Right lobe of liver (tissue), 6 donors: ENCODE results near the gene TMTC4. TPM values are rescaled to one million over a fixed set of nuclear protein-coding genes. Genes with fewer than 3 reads are reported as not detected.

Experiments used
- ATAC-seq, 4 donors: fragments of 200-7000 bp; cut with Tn5 transposase; one replicate each; pipeline ENCODE4 v1.9.1; 2020; ENCODE audit warnings: mild to moderate bottlenecking in 4 of 4, moderate library complexity in 4 of 4
- DNase-seq, 3 donors: peaks; one replicate each; pipeline ENCODE4 v3.0.0-alpha.2; 2020
- H3K27ac ChIP-seq, 3 donors: fragments of 200-600 bp; one replicate each; pipeline ENCODE4 v1.8.0; 2022
- H3K27me3 ChIP-seq, 2 donors: fragments of 200-600 bp; one replicate each; pipeline ENCODE4 v1.8.0; 2022
- H3K36me3 ChIP-seq, 4 donors: fragments of 200-600 bp; sonication (generic) in 1 of 4; one replicate each; pipeline versions ENCODE4 v1.5.1 to v1.8.0; 2017 to 2022; ENCODE audit warnings: control low read depth in 1 of 4
- H3K4me1 ChIP-seq, 4 donors: fragments of 200-600 bp; sonication (generic) in 1 of 4; one replicate each; pipeline versions ENCODE4 v1.5.1 to v1.8.0; 2017 to 2022; ENCODE audit warnings: control low read depth in 1 of 4
- H3K4me3 ChIP-seq, 3 donors: fragments of 200-600 bp; one replicate each; pipeline ENCODE4 v1.8.0; 2022
- H3K9me3 ChIP-seq, 4 donors: fragments of 200-600 bp; sonication (generic) in 1 of 4; one replicate each; pipeline versions ENCODE4 v1.5.1 to v1.8.0; 2017 to 2022; ENCODE audit warnings: control low read depth in 1 of 4
- POLR2A ChIP-seq: fragments of 450-650 bp; IDR thresholded peaks from one replicate; pipeline ENCODE4 v1.6.1; 2017; ENCODE audit warnings: antibody characterized with exemption, mild to moderate bottlenecking
- WGBS: methylation state at CpG from one replicate; pipeline ENCODE4 v1.1.6; 2018; ENCODE audit warnings: low coverage, low lambda C conversion rate; ENCODE audit not compliant: insufficient coverage; ENCODE audit errors: missing lambda C conversion rate; 5-methylcytosine and 5-hydroxymethylcytosine counted together
- intact Hi-C, 2 donors: fragments of 100-400 bp; cut with DNase I; formaldehyde crosslinking; loops; one replicate each; pipeline versions ENCODE4 v1.11.2 to v1.14.1; 2022
- total RNA-seq, 6 experiments: library from RNA; depleted of rRNA in 2 of 6; stranded (reverse); fragments of >200 nt in 2 of 6; fragmentation: NEBNext Ultra II Directional in 3 of 6; extraction: Animal tissue kit (Norgen Biotek cat#: 25700) in 3 of 6; gene quantifications; one replicate each; pipeline versions ENCODE4 v1.1.0 to v1.2.4, GENCODE V29; 2016 to 2023
- TF ChIP-seq, protein P1 (sequence below), 4 donors: fragments of 200-600 bp in 3 of 4; fragments of 450-650 bp in 1 of 4; IDR thresholded peaks; one replicate each; pipeline versions ENCODE4 v1.5.1 to v1.8.0; 2016 to 2022; ENCODE audit warnings: antibody characterized with exemption in 4 of 4, mild to moderate bottlenecking in 2 of 4
- donor health status: DM: no; HTN: yes; CAD: no.
- donor health status: DM: no; HTN: no; CAD: no.
- donor health status: DM: no; HTN: no; CAD: no.
- donor health status: DM: no; HTN: yes; CAD: no.
- donor health status: DM: no; HTN: yes; CAD: no.

Gene TMTC4
- total RNA-seq, 6 experiments from 2014 or later = 10.7 to 17.9 (median 14.1) TPM

DNA sequence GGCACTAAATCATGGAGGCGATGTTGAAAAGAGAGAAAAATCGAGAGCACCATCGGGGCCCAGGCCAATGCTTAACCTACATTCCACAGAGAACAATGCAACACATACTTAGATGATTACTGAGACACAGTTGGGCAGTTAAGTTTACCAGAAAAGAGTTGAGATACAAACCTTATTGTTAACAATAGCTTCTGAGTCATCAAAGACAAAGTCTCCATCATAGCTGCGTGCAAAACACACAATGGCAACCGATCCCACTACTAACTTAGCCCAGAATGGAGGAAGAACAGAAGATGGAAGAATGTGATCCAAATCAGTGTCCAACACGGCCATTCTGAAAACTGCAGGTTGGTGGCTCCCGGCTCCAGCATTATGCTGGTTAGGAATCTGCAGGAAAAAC, 6.2 kb downstream of the TMTC4 start:
- Histone ChIP-seq H3K4me3 (no peak overlapping the region), H3K27ac (no peak overlapping the region), H3K9me3 (no peaks in the 10 kb centered on the region), H3K36me3 (peaks cover 0 to 24% (median 10%) of the 10 kb centered on the region in 4 donors), H3K27me3 (no peaks in the 10 kb centered on the region), H3K4me1 (peaks cover 0 to 11% (median 2%) of the 10 kb centered on the region in 4 donors)
- no peak for TF ChIP-seq POLR2A
- TF ChIP-seq, protein P1, sequence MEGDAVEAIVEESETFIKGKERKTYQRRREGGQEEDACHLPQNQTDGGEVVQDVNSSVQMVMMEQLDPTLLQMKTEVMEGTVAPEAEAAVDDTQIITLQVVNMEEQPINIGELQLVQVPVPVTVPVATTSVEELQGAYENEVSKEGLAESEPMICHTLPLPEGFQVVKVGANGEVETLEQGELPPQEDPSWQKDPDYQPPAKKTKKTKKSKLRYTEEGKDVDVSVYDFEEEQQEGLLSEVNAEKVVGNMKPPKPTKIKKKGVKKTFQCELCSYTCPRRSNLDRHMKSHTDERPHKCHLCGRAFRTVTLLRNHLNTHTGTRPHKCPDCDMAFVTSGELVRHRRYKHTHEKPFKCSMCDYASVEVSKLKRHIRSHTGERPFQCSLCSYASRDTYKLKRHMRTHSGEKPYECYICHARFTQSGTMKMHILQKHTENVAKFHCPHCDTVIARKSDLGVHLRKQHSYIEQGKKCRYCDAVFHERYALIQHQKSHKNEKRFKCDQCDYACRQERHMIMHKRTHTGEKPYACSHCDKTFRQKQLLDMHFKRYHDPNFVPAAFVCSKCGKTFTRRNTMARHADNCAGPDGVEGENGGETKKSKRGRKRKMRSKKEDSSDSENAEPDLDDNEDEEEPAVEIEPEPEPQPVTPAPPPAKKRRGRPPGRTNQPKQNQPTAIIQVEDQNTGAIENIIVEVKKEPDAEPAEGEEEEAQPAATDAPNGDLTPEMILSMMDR (IDR thresholded peaks at IDR 0.05) = no peak
- ATAC-seq = no peak
- intact Hi-C loops = no loop called here
- DNase-seq = no peak
- WGBS = 93% methylated on average over 5 of the region's 7 CpGs

DNA sequence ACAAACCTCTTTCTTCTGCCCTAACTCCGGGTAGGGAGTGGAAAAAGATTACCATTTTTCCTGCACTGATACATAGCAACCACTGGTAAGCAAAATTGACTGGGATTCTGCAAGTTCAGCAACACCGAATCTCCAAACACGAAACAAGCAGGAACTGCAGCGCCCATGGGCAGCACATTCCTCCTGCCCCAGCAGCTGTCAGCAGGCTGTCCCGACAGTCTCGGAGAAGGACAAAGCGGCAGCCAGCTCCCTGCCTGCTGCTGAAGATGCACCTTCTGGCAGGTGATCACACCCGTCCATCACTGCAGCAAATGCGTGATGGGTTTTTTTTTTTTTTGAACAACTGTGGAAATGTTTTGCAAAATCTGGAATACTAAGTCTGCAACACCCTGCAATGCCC, 6.7 kb downstream of the TMTC4 start:
- H3K36me3 ChIP-seq = peaks cover 0 to 27% (median 11%) of the 10 kb centered on the region in 4 donors

DNA sequence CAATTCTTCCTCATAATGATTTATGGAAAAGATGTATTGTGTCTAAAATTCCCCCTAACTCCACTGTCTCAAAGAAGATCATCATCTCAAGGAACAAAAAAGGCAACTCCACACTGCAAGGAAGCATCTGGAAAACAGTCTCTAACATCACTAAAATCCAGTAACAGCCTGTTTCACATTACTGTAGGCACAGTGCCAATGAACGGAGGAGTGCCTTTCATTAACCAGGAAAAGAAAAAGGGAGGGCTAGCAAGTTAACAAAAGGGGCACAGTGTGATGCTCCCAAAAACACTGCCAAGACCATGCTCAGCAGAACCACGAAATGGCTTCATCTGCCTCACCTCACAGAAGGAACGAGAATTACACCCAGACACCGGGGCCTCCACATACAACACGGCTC, 8.5 kb downstream of the TMTC4 start:
- TF ChIP-seq, protein P1 (IDR thresholded peaks at IDR 0.05) = no peak
- TF ChIP-seq POLR2A = no peak
- Histone ChIP-seq H3K27ac (no peak overlapping the region), H3K27me3 (no peaks in the 10 kb centered on the region), H3K4me3 (no peak overlapping the region), H3K4me1 (no peaks in the 10 kb centered on the region), H3K36me3 (peaks cover 0 to 34% (median 14%) of the 10 kb centered on the region in 4 donors), H3K9me3 (no peaks in the 10 kb centered on the region)
- intact Hi-C loops = no loop called here
- DNase-seq (no peak), ATAC-seq (no peak)
- 84% methylated on average over 5 of the region's 5 CpGs for WGBS

More for the DNA sequence above, 6.7 kb downstream of the TMTC4 start:
- no peak for DNase-seq
- Histone ChIP-seq H3K27ac (no peak overlapping the region), H3K9me3 (no peaks in the 10 kb centered on the region), H3K4me3 (no peak overlapping the region), H3K4me1 (peaks cover 0 to 6% (median 0%) of the 10 kb centered on the region in 4 donors), H3K27me3 (no peaks in the 10 kb centered on the region)
- TF ChIP-seq, protein P1 (IDR thresholded peaks at IDR 0.05) = no peak
- no peak for TF ChIP-seq POLR2A
- 77% methylated on average over 9 of the region's 9 CpGs for WGBS
- ATAC-seq = peak in 1 of 4 donors; percentile 15
- intact Hi-C loops = no loop called here

DNA sequence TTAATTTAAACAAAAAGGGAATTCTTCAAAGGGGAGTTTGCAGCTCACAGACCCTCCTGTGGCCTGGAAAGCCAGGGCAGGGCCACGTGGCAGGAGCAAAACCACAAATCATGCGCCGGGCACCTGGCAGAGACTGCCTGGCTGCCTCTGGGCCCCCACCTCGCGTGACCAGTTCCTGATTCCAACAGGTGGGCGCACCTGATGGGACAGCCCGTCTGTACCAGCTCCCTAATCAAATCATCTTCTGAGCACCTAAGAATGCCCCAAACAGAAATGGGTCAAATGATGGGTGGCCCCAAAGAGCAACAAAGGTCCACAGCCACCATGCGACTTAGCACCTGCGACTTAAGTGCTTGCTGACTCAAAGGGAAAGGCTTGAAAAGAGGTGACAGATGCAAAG, 9.2 kb downstream of the TMTC4 start:
- no peak for ATAC-seq

More for the DNA sequence above, 9.2 kb downstream of the TMTC4 start:
- Histone ChIP-seq H3K4me1 (no peaks in the 10 kb centered on the region), H3K9me3 (no peaks in the 10 kb centered on the region), H3K27ac (no peak overlapping the region), H3K27me3 (no peaks in the 10 kb centered on the region), H3K4me3 (no peak overlapping the region), H3K36me3 (peaks cover 0 to 34% (median 14%) of the 10 kb centered on the region in 4 donors)
- TF ChIP-seq, protein P1 (IDR thresholded peaks at IDR 0.05) = no peak
- no peak for TF ChIP-seq POLR2A
- 81% methylated on average over 3 of the region's 9 CpGs for WGBS
- no peak for DNase-seq
- intact Hi-C loops = no loop called here
